Mucosa of descending colon (tissue), 3 donors: ENCODE measurements around the gene GFER. TPM values are rescaled to one million over a fixed set of nuclear protein-coding genes. Genes with fewer than 3 reads are reported as not detected.
"Not testable (repeated sequence)": the region's sequence is repeated elsewhere in the genome, so short reads cannot be mapped to it uniquely, and the experiment has no call there.

ENCODE experiments used
- ATAC-seq: fragments of 200-7000 bp; cut with Tn5 transposase; one replicate; pipeline ENCODE4 v1.9.1; 2020; ENCODE audit warnings: mild to moderate bottlenecking, moderate library complexity
- DNase-seq, 3 donors: peaks; one replicate each; pipeline ENCODE4 v3.0.0-alpha.2; 2020
- H3K36me3 ChIP-seq: fragments of 200-600 bp; one replicate; pipeline ENCODE4 v1.8.0; 2021; ENCODE audit warnings: low read depth, mild to moderate bottlenecking
- H3K4me1 ChIP-seq: fragments of 200-600 bp; one replicate; pipeline ENCODE4 v1.8.0; 2021; ENCODE audit warnings: low read depth, mild to moderate bottlenecking
- H3K4me3 ChIP-seq: fragments of 200-600 bp; one replicate; pipeline ENCODE4 v1.8.0; 2021; ENCODE audit warnings: mild to moderate bottlenecking
- H3K9me3 ChIP-seq: fragments of 200-600 bp; one replicate; pipeline ENCODE4 v1.8.0; 2021; ENCODE audit warnings: mild to moderate bottlenecking
- CTCF ChIP-seq: fragments of 200-600 bp; IDR thresholded peaks from one replicate; pipeline ENCODE4 v1.8.0; 2022; ENCODE audit warnings: antibody characterized with exemption, mild to moderate bottlenecking
- intact Hi-C, 2 donors: fragments of 100-400 bp; cut with DNase I in 1 of 2; cut with micrococcal nuclease in 1 of 2; formaldehyde crosslinking; loops; one replicate each; pipeline versions ENCODE4 v1.11.0 to v1.11.1; 2022; cut with DNase I, micrococcal nuclease
- total RNA-seq, 3 donors: library from RNA; stranded (reverse); fragmentation: NEBNext Ultra II Directional in 2 of 3; extraction: Animal tissue kit (Norgen Biotek cat#: 25700) in 2 of 3; gene quantifications; one replicate each; pipeline versions ENCODE4 v1.2.1 to v1.2.4, GENCODE V29; 2021 to 2023
- donor health status: DM: no; HTN: no; CAD: no; lungs with moderate emphysema.
- donor health status: DM: no; HTN: no; CAD: no.
- donor health status: DM: no; HTN: yes; CAD: no.

The GFER gene
- total RNA-seq, 3 donors from 2014 or later, result 42.1 to 75.5 (median 68.8) TPM

DNA sequence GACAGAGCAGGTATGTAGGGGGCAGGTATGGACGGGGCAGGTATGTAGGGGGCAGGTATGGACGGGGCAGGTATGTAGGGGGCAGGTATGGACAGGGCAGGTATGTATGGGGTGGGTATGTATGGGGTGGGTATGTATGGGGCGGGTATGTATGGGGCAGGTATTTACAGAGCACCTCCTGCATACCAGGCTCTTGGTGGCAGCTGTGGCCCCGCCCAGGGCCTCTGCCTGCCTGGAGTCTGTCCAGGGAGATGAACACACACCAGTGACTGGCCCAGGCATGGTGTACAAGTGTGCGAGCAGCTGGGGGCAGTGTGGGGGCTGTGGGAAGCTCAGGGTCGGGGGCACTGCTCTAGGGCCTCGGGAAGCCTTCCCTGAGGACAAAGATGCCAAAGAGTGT, 33.9 kb upstream of the GFER start:
- DNase-seq (peak in 1 of 3 donors; percentile 50), ATAC-seq (peak; percentile 53)
- intact Hi-C loops, result no loop called here
- H3K4me1 ChIP-seq, result no peaks in the 10 kb centered on the region
- no peaks in the 10 kb centered on the region for H3K9me3 ChIP-seq
- no peak overlapping the region for H3K4me3 ChIP-seq
- H3K36me3 ChIP-seq, result no peaks in the 10 kb centered on the region
- no peak for TF ChIP-seq CTCF

GRCh38 chr16:1950559-1950958, 33.4 kb upstream of the GFER start:
- H3K4me1 ChIP-seq, result no peaks in the 10 kb centered on the region
- no peaks in the 10 kb centered on the region for H3K9me3 ChIP-seq
- no peak overlapping the region for H3K4me3 ChIP-seq
- H3K36me3 ChIP-seq, result no peaks in the 10 kb centered on the region
- intact Hi-C loops, result no loop called here
- DNase-seq, result no peak
- no peak for ATAC-seq
- TF ChIP-seq CTCF, result no peak

DNA sequence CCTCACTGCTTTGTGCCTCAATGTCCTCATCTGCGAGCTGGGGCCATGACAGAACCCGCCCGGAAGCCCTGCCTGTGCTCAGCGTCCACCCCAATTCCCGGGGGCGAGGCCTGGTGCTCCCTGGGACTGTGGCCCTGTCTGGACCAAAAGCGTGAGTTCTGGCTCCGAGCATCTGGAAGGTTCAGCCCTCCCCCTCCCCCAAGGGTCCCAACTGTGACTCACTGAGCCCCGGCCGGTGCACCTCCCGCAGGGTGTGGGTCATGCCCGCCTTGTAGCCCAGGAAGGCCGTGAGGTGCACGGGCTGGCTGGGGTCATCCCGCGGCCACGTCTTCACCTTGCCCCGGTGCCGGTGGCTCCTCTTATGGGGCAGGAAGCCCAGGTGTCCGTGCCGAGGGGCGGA, 30.3 kb upstream of the GFER start:
- no peaks in the 10 kb centered on the region for H3K36me3 ChIP-seq
- intact Hi-C loops, result no loop called here
- DNase-seq (peak in 1 of 3 donors; percentile 50), ATAC-seq (no peak)
- no peaks in the 10 kb centered on the region for H3K9me3 ChIP-seq
- peaks cover 1% of the 10 kb centered on the region for H3K4me1 ChIP-seq
- no peak for TF ChIP-seq CTCF
- no peak overlapping the region for H3K4me3 ChIP-seq

DNA sequence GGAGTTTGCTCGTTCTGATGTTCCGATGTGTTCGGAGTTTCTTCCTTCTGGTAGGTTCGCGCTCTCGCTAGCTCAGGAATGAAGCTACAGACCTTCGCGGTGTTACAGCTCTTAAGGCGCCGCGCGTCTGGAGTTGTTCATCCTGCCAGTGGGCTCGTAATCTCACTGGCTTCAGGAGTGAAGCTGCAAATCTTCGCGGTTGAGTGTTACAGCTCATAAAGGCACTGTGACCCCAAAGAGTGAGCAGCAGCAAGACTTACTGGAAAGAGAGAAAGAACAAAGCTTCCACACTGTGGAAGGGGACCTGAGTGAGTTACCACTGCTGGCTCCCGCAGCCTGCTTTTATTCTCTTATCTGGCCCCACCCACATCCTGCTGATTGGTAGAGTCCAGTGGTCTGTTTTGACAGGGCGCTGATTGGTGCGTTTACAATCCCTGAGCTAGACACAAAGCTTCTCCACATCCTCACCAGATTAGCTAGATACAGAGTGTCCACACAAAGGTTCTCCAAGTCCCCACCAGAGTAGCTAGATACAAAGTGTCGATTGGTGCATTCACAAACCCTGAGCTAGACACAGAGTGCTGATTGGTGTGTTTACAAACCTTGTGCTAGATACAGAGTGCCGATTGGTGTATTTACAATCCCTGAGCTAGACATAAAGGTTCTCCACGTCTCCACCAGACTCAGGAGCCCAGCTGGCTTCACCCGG, 26.4 kb upstream of the GFER start:
- DNase-seq, intact Hi-C loops, H3K9me3 ChIP-seq, H3K36me3 ChIP-seq, H3K4me3 ChIP-seq, ATAC-seq: not testable (repeated sequence)
- peaks cover 15% of the 10 kb centered on the region for H3K4me1 ChIP-seq

DNA sequence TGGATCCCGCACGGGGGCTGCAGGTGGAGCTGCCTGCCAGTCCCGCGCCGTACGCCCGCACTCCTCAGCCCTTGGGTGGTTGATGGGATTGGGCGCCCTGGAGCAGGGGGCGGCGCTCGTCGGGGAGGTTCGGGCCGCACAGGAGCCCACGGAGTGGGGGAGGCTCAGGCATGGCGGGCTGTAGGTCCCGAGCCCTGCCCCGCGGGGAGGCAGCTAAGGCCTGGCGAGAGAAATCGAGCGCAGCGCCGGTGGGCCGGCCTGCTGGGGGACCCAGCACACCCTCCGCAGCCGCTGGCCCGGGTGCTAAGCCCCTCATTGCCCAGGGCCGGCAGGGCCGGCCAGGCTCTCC, 25.9 kb upstream of the GFER start:
- peaks cover 15% of the 10 kb centered on the region for H3K4me1 ChIP-seq
- H3K9me3 ChIP-seq, H3K36me3 ChIP-seq, intact Hi-C loops, ATAC-seq, H3K4me3 ChIP-seq: not testable (repeated sequence)
- DNase-seq, result peak in 1 of 3 donors; percentile 60

GRCh38 chr16:1958715-1959268, 25.2 kb upstream of the GFER start:
- H3K4me3 ChIP-seq, result no peak overlapping the region
- peaks cover 20% of the 10 kb centered on the region for H3K4me1 ChIP-seq
- no peak for TF ChIP-seq CTCF
- ATAC-seq (peak; percentile 1), DNase-seq (peak; percentile 44 to 69 (median 54))
- intact Hi-C loops, result no loop called here
- no peaks in the 10 kb centered on the region for H3K9me3 ChIP-seq
- peaks cover 2% of the 10 kb centered on the region for H3K36me3 ChIP-seq
